Parathyroid adenoma (tissue), 2 donors: ENCODE data around the gene PTTG1IP.
"Not testable (repeated sequence)": the region's sequence is repeated elsewhere in the genome, so short reads cannot be mapped to it uniquely, and the experiment has no call there.

ENCODE experiments used
- H2AFZ ChIP-seq: fragments of 300-600 bp; sonication (generic); one replicate; pipeline ENCODE4 v1.7.0; 2017; ENCODE audit warnings: antibody characterized with exemption, mild to moderate bottlenecking
- H3K27ac ChIP-seq: fragments of 300-600 bp; sonication (generic); one replicate; pipeline ENCODE4 v1.7.0; 2017
- H3K27me3 ChIP-seq: fragments of 300-600 bp; sonication (generic); one replicate; pipeline ENCODE4 v1.7.0; 2017; ENCODE audit warnings: low read length; ENCODE audit not compliant: control insufficient read depth, insufficient read depth
- H3K36me3 ChIP-seq: fragments of 300-600 bp; sonication (generic); one replicate; pipeline ENCODE4 v1.7.0; 2017; ENCODE audit warnings: low read length; ENCODE audit not compliant: control insufficient read depth, insufficient read depth
- H3K4me1 ChIP-seq: fragments of 300-600 bp; sonication (generic); one replicate; pipeline ENCODE4 v1.7.0; 2017; ENCODE audit warnings: control low read depth
- H3K4me2 ChIP-seq: fragments of 300-600 bp; sonication (generic); one replicate; pipeline ENCODE4 v1.7.0; 2017; ENCODE audit warnings: low read length
- H3K4me3 ChIP-seq: fragments of 300-600 bp; sonication (generic); one replicate; pipeline ENCODE4 v1.7.0; 2017; ENCODE audit warnings: low read depth, low read length
- H3K79me2 ChIP-seq: fragments of 300-600 bp; sonication (generic); one replicate; pipeline ENCODE4 v1.7.0; 2017; ENCODE audit warnings: control low read depth
- H3K9ac ChIP-seq: fragments of 300-600 bp; sonication (generic); one replicate; pipeline ENCODE4 v1.7.0; 2017; ENCODE audit warnings: mild to moderate bottlenecking
- H3K9me3 ChIP-seq: fragments of 300-600 bp; sonication (generic); one replicate; pipeline ENCODE4 v1.7.0; 2017; ENCODE audit warnings: low read length; ENCODE audit not compliant: control insufficient read depth
- CTCF ChIP-seq: fragments of 300-600 bp; sonication (generic); IDR thresholded peaks from one replicate; pipeline ENCODE4 v1.7.0; 2017; ENCODE audit warnings: antibody characterized with exemption, mild to moderate bottlenecking
- donor health status: primary hyperparathyroidism.

PTTG1IP gene

GRCh38 chr21:44916965-44917364, 43.5 kb upstream of the PTTG1IP start:
- Histone ChIP-seq H3K27me3 (no peaks in the 10 kb centered on the region), H3K4me1 (no peaks in the 10 kb centered on the region), H3K27ac (no peak overlapping the region), H3K9me3 (no peaks in the 10 kb centered on the region), H3K36me3 (no peaks in the 10 kb centered on the region), H3K79me2 (no peaks in the 10 kb centered on the region), H3K4me2 (no peak overlapping the region), H3K4me3 (no peak overlapping the region), H3K9ac (no peak overlapping the region), H2AFZ (no peak overlapping the region)
- no peak for TF ChIP-seq CTCF

- no peak overlapping the region for H3K4me3 ChIP-seq
- no peak overlapping the region for H2AFZ ChIP-seq
- no peak overlapping the region for H3K9ac ChIP-seq
- no peaks in the 10 kb centered on the region for H3K27me3 ChIP-seq
- no peaks in the 10 kb centered on the region for H3K79me2 ChIP-seq
- no peaks in the 10 kb centered on the region for H3K9me3 ChIP-seq
- H3K36me3 ChIP-seq: no peaks in the 10 kb centered on the region
- no peak overlapping the region for H3K27ac ChIP-seq
- H3K4me1 ChIP-seq: no peaks in the 10 kb centered on the region
- TF ChIP-seq CTCF: no peak
- H3K4me2 ChIP-seq: no peak overlapping the region
Measured at GRCh38 chr21:44914176-44914874, 40.8 kb upstream of the PTTG1IP start.

- Histone ChIP-seq H3K27me3 (no peaks in the 10 kb centered on the region), H3K27ac (no peak overlapping the region), H3K4me3 (no peak overlapping the region), H3K4me1 (no peaks in the 10 kb centered on the region), H2AFZ (no peak overlapping the region), H3K36me3 (no peaks in the 10 kb centered on the region), H3K9ac (no peak overlapping the region), H3K4me2 (no peak overlapping the region), H3K79me2 (no peaks in the 10 kb centered on the region), H3K9me3 (no peaks in the 10 kb centered on the region)
- no peak for TF ChIP-seq CTCF
Measured at GRCh38 chr21:44913425-44914175, 40.1 kb upstream of the PTTG1IP start.

- not testable (repeated sequence) for H3K27me3 ChIP-seq, H3K4me3 ChIP-seq, H3K4me1 ChIP-seq, H3K36me3 ChIP-seq, H3K9me3 ChIP-seq, H3K9ac ChIP-seq, H2AFZ ChIP-seq, H3K27ac ChIP-seq, H3K4me2 ChIP-seq, H3K79me2 ChIP-seq
Measured at GRCh38 chr21:44912506-44913412, 39.3 kb upstream of the PTTG1IP start.

- no peaks in the 10 kb centered on the region for H3K4me1 ChIP-seq
- H3K79me2 ChIP-seq: no peaks in the 10 kb centered on the region
- TF ChIP-seq CTCF: no peak
- H2AFZ ChIP-seq: no peak overlapping the region
- no peak overlapping the region for H3K9ac ChIP-seq
- no peak overlapping the region for H3K4me3 ChIP-seq
- no peak overlapping the region for H3K4me2 ChIP-seq
- H3K36me3 ChIP-seq: no peaks in the 10 kb centered on the region
- H3K9me3 ChIP-seq: no peaks in the 10 kb centered on the region
- no peaks in the 10 kb centered on the region for H3K27me3 ChIP-seq
- H3K27ac ChIP-seq: no peak overlapping the region
Measured at GRCh38 chr21:44912158-44912473, 38.6 kb upstream of the PTTG1IP start.
